SK-N-SH (cell line): ENCODE results near the gene SLC2A4. TPM values are rescaled to one million over a fixed set of nuclear protein-coding genes. Genes with fewer than 3 reads are reported as not detected.

Experiments used
- CTCF ChIA-PET: fragments of 300-600, 350-600 bp; formaldehyde crosslinking; extraction: SDS; loops from one replicate; lab custom pipeline; 2021; lab: Yijun Ruan, JAX
- POLR2A ChIA-PET: fragments of 350-600 bp; sonication (Branson Sonifier 250); formaldehyde crosslinking; extraction: SDS; loops from one replicate; lab custom pipeline; 2020; ENCODE audit warnings: antibody characterized with exemption, inconsistent platforms; lab: Yijun Ruan, JAX
- DNase-seq: peaks from one replicate; pipeline ENCODE4 v3.0.0; 2012
- H2AFZ ChIP-seq: fragments of 200-600 bp; sonication (generic); 2 replicates; pipeline ENCODE4 v1.8.1; 2016; ENCODE audit warnings: antibody characterized with exemption, mild to moderate bottlenecking, low read depth
- H3F3A ChIP-seq: fragments of 200-600 bp; sonication (generic); replicated peaks from 2 replicates; pipeline ENCODE3; 2016; ENCODE audit warnings: antibody characterized with exemption, mild to moderate bottlenecking; ENCODE audit not compliant: insufficient read depth
- H3K27ac ChIP-seq, 2 experiments: fragments of 200-500 bp in 1 of 2; fragments of 200-600 bp in 1 of 2; sonication (Bioruptor generic) in 1 of 2; sonication (generic), shearing (Covaris generic) in 1 of 2; 2 replicates each; pipeline versions ENCODE4 v1.5.1 to v1.6.1; 2014 to 2016; ENCODE audit warnings: low read depth in 2 of 2, inconsistent platforms in 1 of 2, low read length in 1 of 2, mild to moderate bottlenecking in 1 of 2, mixed read lengths in 1 of 2
- H3K27me3 ChIP-seq: fragments of 200-600 bp; sonication (generic), shearing (Covaris generic); 2 replicates; pipeline ENCODE4 v1.6.1; 2016; ENCODE audit warnings: mixed run types; ENCODE audit not compliant: insufficient read depth
- H3K36me3 ChIP-seq, 2 experiments: fragments of 200-500 bp in 1 of 2; fragments of 200-600 bp in 1 of 2; sonication (Bioruptor generic) in 1 of 2; sonication (generic) in 1 of 2; replicated peaks in 1 of 2; 2 replicates each; pipeline versions ENCODE3 to v1.5.1; 2014 to 2016; ENCODE audit warnings: low read length in 1 of 2, mild to moderate bottlenecking in 1 of 2; ENCODE audit not compliant: insufficient read depth in 2 of 2, control insufficient read depth in 1 of 2
- H3K4me1 ChIP-seq, 2 experiments: fragments of 200-500 bp in 1 of 2; fragments of 200-600 bp in 1 of 2; sonication (Bioruptor generic) in 1 of 2; sonication (generic), shearing (Covaris generic) in 1 of 2; 2 replicates each; pipeline versions ENCODE4 v1.5.1 to v1.6.1; 2014 to 2016; ENCODE audit warnings: low read depth in 1 of 2, low read length in 1 of 2, mixed run types in 1 of 2; ENCODE audit not compliant: insufficient read depth in 2 of 2, control insufficient read depth in 1 of 2
- H3K4me2 ChIP-seq: fragments of 200-600 bp; sonication (generic), shearing (Covaris generic); 2 replicates; pipeline ENCODE4 v1.6.1; 2017; ENCODE audit warnings: mixed run types
- H3K4me3 ChIP-seq, 2 experiments: fragments of 200-500 bp in 1 of 2; fragments of 200-600 bp in 1 of 2; sonication (Bioruptor generic) in 1 of 2; sonication (generic), shearing (Covaris generic) in 1 of 2; 2 replicates each; pipeline versions ENCODE4 v1.5.1 to v1.8.1; 2014 to 2016; ENCODE audit warnings: low read depth in 2 of 2, inconsistent platforms in 1 of 2, low read length in 1 of 2, mild to moderate bottlenecking in 1 of 2, mixed read lengths in 1 of 2, moderate library complexity in 1 of 2
- H3K79me2 ChIP-seq: fragments of 200-600 bp; sonication (generic); 2 replicates; pipeline ENCODE4 v1.8.1; 2017; ENCODE audit warnings: mild to moderate bottlenecking; ENCODE audit not compliant: insufficient read depth
- H3K9ac ChIP-seq: fragments of 200-600 bp; sonication (generic); 2 replicates; pipeline ENCODE4 v1.6.1; 2017; ENCODE audit warnings: mixed run types
- H3K9me2 ChIP-seq: fragments of 200-600 bp; sonication (generic); 2 replicates; pipeline ENCODE4 v1.6.1; 2017; ENCODE audit warnings: mixed run types
- H3K9me3 ChIP-seq: fragments of 200-600 bp; sonication (generic); 2 replicates; pipeline ENCODE4 v1.6.1; 2017; ENCODE audit warnings: mixed run types, mild to moderate bottlenecking, moderate library complexity
- H4K20me1 ChIP-seq: fragments of 200-600 bp; sonication (generic); 2 replicates; pipeline ENCODE4 v1.6.1; 2017; ENCODE audit warnings: mild to moderate bottlenecking, mixed run types; ENCODE audit not compliant: insufficient read depth
- CHD2 ChIP-seq: fragments of 150-350 bp; IDR thresholded peaks from 2 replicates; pipeline ENCODE4 v1.6.1; 2018; ENCODE audit warnings: low read length; ENCODE audit not compliant: partially characterized antibody
- CTCF ChIP-seq: fragments of 200-600 bp; sonication (generic); IDR thresholded peaks from 2 replicates; pipeline ENCODE4 v1.6.1; 2017; ENCODE audit warnings: antibody characterized with exemption, mild to moderate bottlenecking, moderate library complexity
- ELF1 ChIP-seq: IDR thresholded peaks from 2 replicates; pipeline ENCODE4 v1.4.0; 2012
- EP300 ChIP-seq, 2 experiments: IDR thresholded peaks; 2 replicates each; pipeline versions ENCODE4 v1.4.0 to v1.6.1; 2012; ENCODE audit warnings: borderline replicate concordance in 1 of 2, low read depth in 1 of 2, low read length in 1 of 2
- EZH2phosphoT487 ChIP-seq: fragments of 200-600 bp; sonication (generic); IDR thresholded peaks from 2 replicates; pipeline ENCODE4 v1.6.1; 2017; ENCODE audit warnings: low read depth, mixed run types, mild to moderate bottlenecking, antibody characterized with exemption, moderate library complexity, borderline replicate concordance
- FOSL2 ChIP-seq: IDR thresholded peaks from 2 replicates; pipeline ENCODE4 v1.4.0; 2012; ENCODE audit warnings: low read depth, mild to moderate bottlenecking, moderate library complexity, borderline replicate concordance
- FOXJ3 ChIP-seq: sonication (generic); formaldehyde crosslinking; IDR thresholded peaks from 2 replicates; pipeline ENCODE4 v1.5.1; 2020; ENCODE audit warnings: mild to moderate bottlenecking, missing genetic modification reagents
- FOXM1 ChIP-seq: IDR thresholded peaks from 2 replicates; pipeline ENCODE4 v1.4.0; 2012; ENCODE audit warnings: low read depth, mild to moderate bottlenecking
- GABPA ChIP-seq: IDR thresholded peaks from 2 replicates; pipeline ENCODE4 v1.4.0; 2012; ENCODE audit warnings: low read depth, mild to moderate bottlenecking
- MEF2A ChIP-seq: IDR thresholded peaks from 2 replicates; pipeline ENCODE4 v1.4.0; 2012; ENCODE audit warnings: low read depth, borderline replicate concordance
- MXI1 ChIP-seq: IDR thresholded peaks from 2 replicates; pipeline ENCODE4 v1.6.1; 2012; ENCODE audit warnings: mild to moderate bottlenecking, low read depth, low read length, improper control_type of control experiment
- NRF1 ChIP-seq: IDR thresholded peaks from 2 replicates; pipeline ENCODE4 v1.6.1; 2012; ENCODE audit warnings: low read depth, mild to moderate bottlenecking, low read length
- PBX3 ChIP-seq: IDR thresholded peaks from 2 replicates; pipeline ENCODE4; 2012
- RAD21 ChIP-seq: IDR thresholded peaks from 2 replicates; pipeline ENCODE4 v1.6.1; 2012; ENCODE audit warnings: mild to moderate bottlenecking, low read length
- RCOR1 ChIP-seq: fragments of 150-350 bp; IDR thresholded peaks from 2 replicates; pipeline ENCODE4 v1.6.1; 2017; ENCODE audit warnings: antibody characterized with exemption, low read length
- REST ChIP-seq: IDR thresholded peaks from 2 replicates; pipeline ENCODE4 v1.6.1; 2012; ENCODE audit warnings: mild to moderate bottlenecking, low read depth, low read length, moderate library complexity
- RFX5 ChIP-seq: IDR thresholded peaks from 2 replicates; pipeline ENCODE4 v1.6.1; 2012; ENCODE audit warnings: mild to moderate bottlenecking, improper control_type of control experiment, low read length
- RXRA ChIP-seq: IDR thresholded peaks from 2 replicates; pipeline ENCODE4 v1.4.0; 2012; ENCODE audit warnings: low read depth, mild to moderate bottlenecking, borderline replicate concordance
- SIN3A ChIP-seq: IDR thresholded peaks from 2 replicates; pipeline ENCODE4 v1.6.1; 2012; ENCODE audit warnings: low read depth, mild to moderate bottlenecking, low read length, moderate library complexity, borderline replicate concordance
- SMC3 ChIP-seq: IDR thresholded peaks from 2 replicates; pipeline ENCODE4 v1.6.1; 2012; ENCODE audit warnings: low read depth, low read length, improper control_type of control experiment
- TEAD4 ChIP-seq: IDR thresholded peaks from 2 replicates; pipeline ENCODE4 v1.4.0; 2012; ENCODE audit warnings: mild to moderate bottlenecking, borderline replicate concordance; ENCODE audit not compliant: insufficient read depth
- USF1 ChIP-seq: IDR thresholded peaks from 2 replicates; pipeline ENCODE4 v1.4.0; 2012; ENCODE audit warnings: low read depth, borderline replicate concordance
- USF2 ChIP-seq: fragments of 150-350 bp; IDR thresholded peaks from 2 replicates; pipeline ENCODE4 v1.6.1; 2017; ENCODE audit warnings: antibody characterized with exemption, low read length, low read depth, borderline replicate concordance
- YY1 ChIP-seq: IDR thresholded peaks from 2 replicates; pipeline ENCODE4 v1.4.0; 2012; ENCODE audit warnings: low read depth, mild to moderate bottlenecking
- WGBS: methylation state at CpG from one replicate; pipeline ENCODE4 v1.1.6; 2017; ENCODE audit warnings: low lambda C conversion rate; 5-methylcytosine and 5-hydroxymethylcytosine counted together
- polyA plus RNA-seq, 3 experiments: library from polyadenylated mRNA; depleted of rRNA; stranded (reverse); fragments of >200 nt; gene quantifications; 2 replicates each; pipeline ENCODE4 v1.2.3, GENCODE V29; 2012

SLC2A4 gene
- polyA plus RNA-seq, 1 of the 3 experiments (the other 2 are of a cell fraction), result 0.44 TPM

- peaks cover 44% of the 10 kb centered on the region for H3K79me2 ChIP-seq
- WGBS, result 2% methylated on average over 56 of the region's 64 CpGs
- POLR2A ChIA-PET, result interaction anchor here (0.6 kb wide), 1 partner anchor 73 kb away, joined by 3 read pairs; no protein-coding TSS in a partner anchor
- peak; percentile 47 for TF ChIP-seq GABPA
- TF ChIP-seq PBX3, result no peak
- no peak for TF ChIP-seq USF2
- no peak for TF ChIP-seq USF1
- no peak for TF ChIP-seq RCOR1
- no peak for TF ChIP-seq EZH2phosphoT487
- no peak for TF ChIP-seq CHD2
- no peak for TF ChIP-seq SMC3
- no peak for TF ChIP-seq MEF2A
- TF ChIP-seq FOSL2, result no peak
- peak; percentile 95 for TF ChIP-seq MXI1
- peak; percentile 93 for TF ChIP-seq NRF1
- TF ChIP-seq TEAD4, result no peak
- TF ChIP-seq EP300 (IDR thresholded peaks at IDR 0.05; ENCODE audit: borderline replicate concordance in 1 of 2, low read depth in 1 of 2, low read length in 1 of 2), result no peak
- 0 out of 2 replicates have a peak, but pooled peaks have one; percentile 27 for TF ChIP-seq SIN3A
- peak; percentile 54; the same call in 1 of the 2 replicates for TF ChIP-seq ELF1
- TF ChIP-seq YY1, result no peak; the same call in 1 of the 2 replicates
- TF ChIP-seq FOXJ3 (CRISPR knock-in tag), result no peak
- no peak for TF ChIP-seq FOXM1
- no peak for TF ChIP-seq RAD21
- no peak for TF ChIP-seq CTCF
- TF ChIP-seq RFX5, result no peak
- no peak for TF ChIP-seq RXRA
- TF ChIP-seq REST, result no peak
Observed at GRCh38 chr17:7306911-7307685, 25.6 kb downstream of the SLC2A4 start, which contains the start of gene EIF5A. EIF5A (plus strand) TSS chr17:7307628; CDS start chr17:7309636, 2,008 bp downstream.

More at GRCh38 chr17:7306911-7307685, 25.6 kb downstream of the SLC2A4 start, which contains the start of gene EIF5A:
- Histone ChIP-seq H3K9ac (peak within 1 kb of the TSS; percentile 93), H3K4me1 (peaks cover 13 to 19% of the 10 kb centered on the region in 2 experiments; a peak in 3 of 4 replicates), H3K4me3 (peak within 1 kb of the TSS; percentile 76 to 79), H3K27me3 (no peaks in the 10 kb centered on the region), H2AFZ (peak within 1 kb of the TSS; percentile 99), H3K27ac (peak within 1 kb of the TSS; percentile 91 to 92), H3K9me2 (no peaks in the 10 kb centered on the region), H3K36me3 (peaks cover 24 to 27% of the 10 kb centered on the region in 2 experiments), H3K9me3 (no peaks in the 10 kb centered on the region), H4K20me1 (peaks cover 38% of the 10 kb centered on the region), H3F3A (peaks cover 41% of the 10 kb centered on the region), H3K4me2 (peak within 1 kb of the TSS; percentile 90)
- DNase-seq, result peak; percentile 99
- CTCF ChIA-PET, result no interaction called here
